NCI-H2107 treated with DMSO at 0.1 percent for 48 hours (cell line): ENCODE data around the gene GALNTL6.
"Not testable (repeated sequence)": the region's sequence is repeated elsewhere in the genome, so short reads cannot be mapped to it uniquely, and the experiment has no call there.

Source experiments
- DNase-seq: peaks from one replicate; lab custom pipeline; 2025; ENCODE audit not compliant: unreplicated experiment; lab: John Stamatoyannopoulos, UW

Gene GALNTL6

GRCh38 chr4:172998527-172999469 lies 1185.6 kb downstream of the GALNTL6 start:
- peak; percentile 34 for DNase-seq

GRCh38 chr4:173001571-173001970 lies 1188.4 kb downstream of the GALNTL6 start:
- no peak for DNase-seq

GRCh38 chr4:173002830-173003561 lies 1189.8 kb downstream of the GALNTL6 start:
- no peak for DNase-seq

- peak; percentile 54 for DNase-seq
Observed at GRCh38 chr4:173005912-173006633, 1192.9 kb downstream of the GALNTL6 start.

GRCh38 chr4:173008436-173008835 lies 1195.2 kb downstream of the GALNTL6 start:
- DNase-seq = no peak

- no peak for DNase-seq
Observed at GRCh38 chr4:173009129-173009823, 1196.1 kb downstream of the GALNTL6 start.

- DNase-seq = no peak
Observed at GRCh38 chr4:173012608-173013007, 1199.4 kb downstream of the GALNTL6 start.

- peak; percentile 39 for DNase-seq
Observed at GRCh38 chr4:173013232-173013930, 1200.2 kb downstream of the GALNTL6 start.

GRCh38 chr4:173014113-173014558 lies 1200.9 kb downstream of the GALNTL6 start:
- DNase-seq = no peak

- no peak for DNase-seq
Observed at GRCh38 chr4:173014836-173015235, 1201.6 kb downstream of the GALNTL6 start.

GRCh38 chr4:173017802-173018201 lies 1204.6 kb downstream of the GALNTL6 start:
- DNase-seq = no peak

GRCh38 chr4:173018446-173018845 lies 1205.2 kb downstream of the GALNTL6 start:
- no peak for DNase-seq

- no peak for DNase-seq
Observed at GRCh38 chr4:173019664-173020063, 1206.5 kb downstream of the GALNTL6 start.

- DNase-seq = not testable (repeated sequence)
Observed at GRCh38 chr4:173021746-173022573, 1208.8 kb downstream of the GALNTL6 start.

GRCh38 chr4:173024203-173024602 lies 1211.0 kb downstream of the GALNTL6 start:
- DNase-seq = peak; percentile 47

- DNase-seq = peak; percentile 43
Observed at GRCh38 chr4:173025131-173025530, 1211.9 kb downstream of the GALNTL6 start.

GRCh38 chr4:173037242-173037641 lies 1224.0 kb downstream of the GALNTL6 start:
- no peak for DNase-seq

GRCh38 chr4:173038192-173038896 lies 1225.1 kb downstream of the GALNTL6 start:
- DNase-seq = no peak
